T-cell (primary cell): Measurements from ENCODE around the gene PPP1R9B. TPM values are rescaled to one million over a fixed set of nuclear protein-coding genes. Genes with fewer than 3 reads are reported as not detected.

Experiments
- ATAC-seq, 4 experiments: fragments of 200-7000 bp in 3 of 4; fragments of 150-1000 bp in 1 of 4; cut with Tn5 transposase; replicated peaks in 1 of 4; 1 replicate in 3 of 4; 2 replicates in 1 of 4; pipeline ENCODE4 v1.10.0; 2021; ENCODE audit warnings: moderate library complexity in 3 of 4, mild to moderate bottlenecking in 2 of 4, moderate number of reproducible peaks in 1 of 4
- CTCF ChIA-PET, 2 donors: fragments of 300-600 bp; sonication (Branson Sonifier 250); formaldehyde crosslinking; loops; one replicate each; lab custom pipeline; 2022; ENCODE audit warnings: antibody characterized with exemption in 2 of 2; lab: Charles Lee
- POLR2A ChIA-PET, 2 donors: fragments of 300-600 bp; sonication (Branson Sonifier 250); formaldehyde crosslinking; loops; one replicate each; lab custom pipeline; 2022; ENCODE audit warnings: antibody characterized with exemption in 2 of 2; lab: Charles Lee
- DNase-seq, 35 experiments: peaks; one replicate each; pipeline versions ENCODE4 v3.0.0 to v3.0.0-alpha.2; 2013 to 2023
- H3K27ac ChIP-seq: one replicate; pipeline ENCODE4 v1.5.1; 2013; ENCODE audit warnings: low read length
- H3K27me3 ChIP-seq, 2 experiments: replicated peaks in 1 of 2; 1 replicate in 1 of 2; 2 replicates in 1 of 2; pipeline versions ENCODE4 v1.6.1 to v1.7.0; 2013; ENCODE audit warnings: low read length in 1 of 2, mixed read lengths in 1 of 2; ENCODE audit not compliant: control insufficient read depth in 2 of 2, insufficient read depth in 2 of 2; ENCODE audit errors: extremely low read depth in 1 of 2
- H3K36me3 ChIP-seq, 2 donors: 1 replicate in 1 of 2; 2 replicates in 1 of 2; pipeline versions ENCODE4 v1.6.1 to v1.7.0; 2013; ENCODE audit warnings: low read length in 1 of 2; ENCODE audit not compliant: control insufficient read depth in 2 of 2, insufficient read depth in 1 of 2; ENCODE audit errors: extremely low read depth in 1 of 2
- H3K4me1 ChIP-seq, 2 experiments: 1 replicate in 1 of 2; 2 replicates in 1 of 2; pipeline versions ENCODE4 v1.6.1 to v1.7.0; 2013; ENCODE audit warnings: low read length in 2 of 2, mixed read lengths in 1 of 2; ENCODE audit not compliant: insufficient read depth in 2 of 2, control insufficient read depth in 1 of 2; ENCODE audit errors: extremely low read depth in 1 of 2
- H3K4me3 ChIP-seq, 2 donors: 1 replicate in 1 of 2; 2 replicates in 1 of 2; pipeline versions ENCODE4 v1.5.1 to v1.7.0; 2013; ENCODE audit warnings: mild to moderate bottlenecking in 2 of 2, low read length in 1 of 2, moderate library complexity in 1 of 2; ENCODE audit not compliant: control insufficient read depth in 1 of 2; ENCODE audit errors: extremely low read depth in 1 of 2
- H3K9me3 ChIP-seq: 2 replicates; pipeline ENCODE4 v1.7.0; 2013
- H3K27ac Mint-ChIP-seq, 2 donors: one replicate each; pipeline ENCODE4 v1.8.0; 2020 to 2021; ENCODE audit warnings: mild to moderate bottlenecking in 2 of 2, mixed read lengths in 2 of 2
- H3K27me3 Mint-ChIP-seq, 2 donors: one replicate each; pipeline ENCODE4 v1.8.0; 2021 to 2022; ENCODE audit warnings: mixed read lengths in 2 of 2
- H3K36me3 Mint-ChIP-seq: one replicate; pipeline ENCODE4 v1.8.0; 2021; ENCODE audit warnings: mixed read lengths
- H3K4me1 Mint-ChIP-seq, 3 donors: one replicate each; pipeline ENCODE4 v1.8.0; 2020 to 2022; ENCODE audit warnings: mixed read lengths in 3 of 3, mild to moderate bottlenecking in 1 of 3
- H3K4me3 Mint-ChIP-seq, 3 donors: one replicate each; pipeline ENCODE4 v1.8.0; 2020 to 2022; ENCODE audit warnings: mild to moderate bottlenecking in 3 of 3, mixed read lengths in 3 of 3, moderate library complexity in 3 of 3
- H3K9me3 Mint-ChIP-seq, 3 donors: one replicate each; pipeline ENCODE4 v1.8.0; 2020 to 2022; ENCODE audit warnings: mixed read lengths in 3 of 3
- WGBS: methylation state at CpG from one replicate; pipeline ENCODE4 v1.1.5; 2013; ENCODE audit warnings: missing lambda C conversion rate; ENCODE audit not compliant: insufficient coverage; 5-methylcytosine and 5-hydroxymethylcytosine counted together
- total RNA-seq, 35 experiments: library from RNA in 6 of 35; stranded (reverse) in 6 of 35; fragments of 120-200 nt in 1 of 35; gene quantifications; one replicate each; pipeline versions ENCODE4 v1.2.1 to v1.2.4 and lab custom pipeline; 2013 to 2026

The PPP1R9B gene
- total RNA-seq, 5 donors from 2014 or later (not counting 1 experiment from before 2014, with no cell fraction given): 69.5 to 95.9 (median 91.3) TPM

DNA sequence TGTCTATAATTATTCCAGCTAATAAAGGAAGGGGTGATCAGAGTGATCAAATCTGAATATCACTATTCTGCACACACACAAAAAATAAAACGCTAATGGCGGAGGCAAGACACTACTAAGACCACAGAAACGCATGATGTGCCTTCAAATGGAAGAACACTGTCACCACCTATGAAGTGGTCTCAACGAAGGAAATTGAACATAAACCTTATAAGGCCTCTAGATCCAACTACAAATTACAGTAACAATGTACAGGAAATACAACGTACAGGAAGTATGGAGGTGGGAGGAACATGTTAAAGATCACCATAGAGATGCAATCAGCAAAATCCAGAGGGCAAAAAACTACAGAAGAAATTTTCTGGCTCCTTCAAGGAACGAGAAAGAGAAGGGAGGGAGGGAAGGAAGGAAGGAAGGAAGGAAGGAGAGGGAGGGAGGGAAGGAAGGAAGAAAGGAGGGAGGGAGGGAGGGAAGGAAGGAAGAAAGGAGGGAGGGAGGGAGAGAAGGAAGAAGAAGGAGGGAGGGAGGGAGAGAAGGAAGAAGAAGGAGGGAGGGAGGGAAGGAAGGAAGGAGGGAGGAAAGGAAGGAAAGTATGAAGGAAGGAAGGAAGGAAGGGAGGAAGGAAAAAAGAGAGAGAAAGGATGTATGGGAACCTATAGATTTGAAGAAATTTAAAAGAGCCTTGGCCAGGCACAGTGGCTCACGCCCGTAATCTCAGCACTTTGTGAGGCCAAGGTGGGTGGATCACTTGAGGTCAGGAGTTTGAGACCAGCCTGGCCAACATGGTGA, 12.2 kb upstream of the PPP1R9B start:
- no peak for DNase-seq
- Mint-ChIP-seq H3K27ac (peak overlapping the region in 1 of 2 donors; percentile 45), H3K9me3 (no peaks in the 10 kb centered on the region), H3K4me1 (peaks cover 25 to 38% (median 34%) of the 10 kb centered on the region in 3 donors), H3K36me3 (no peaks in the 10 kb centered on the region), H3K27me3 (no peaks in the 10 kb centered on the region), H3K4me3 (peak overlapping the region in 1 of 3 donors; percentile 79)
- Histone ChIP-seq H3K27ac (no peak overlapping the region), H3K36me3 (no peaks in the 10 kb centered on the region), H3K4me1 (peaks cover 14 to 26% of the 10 kb centered on the region in 2 experiments), H3K9me3 (no peaks in the 10 kb centered on the region), H3K27me3 (peaks cover 0 to 6% of the 10 kb centered on the region in 2 experiments), H3K4me3 (no peak overlapping the region)
- ChIA-PET POLR2A (no interaction called here), CTCF (interaction anchor here (0.7 to 2.7 kb wide), 17 partner anchors 7 to 107 kb away, joined by 3 to 26 read pairs (median 5); partner anchors contain the start of gene PDK2 (in 1 of the 2))
- WGBS: 83% methylated on average over 2 of the region's 8 CpGs
- peak in 1 of 4 experiments; percentile 34 for ATAC-seq

DNA sequence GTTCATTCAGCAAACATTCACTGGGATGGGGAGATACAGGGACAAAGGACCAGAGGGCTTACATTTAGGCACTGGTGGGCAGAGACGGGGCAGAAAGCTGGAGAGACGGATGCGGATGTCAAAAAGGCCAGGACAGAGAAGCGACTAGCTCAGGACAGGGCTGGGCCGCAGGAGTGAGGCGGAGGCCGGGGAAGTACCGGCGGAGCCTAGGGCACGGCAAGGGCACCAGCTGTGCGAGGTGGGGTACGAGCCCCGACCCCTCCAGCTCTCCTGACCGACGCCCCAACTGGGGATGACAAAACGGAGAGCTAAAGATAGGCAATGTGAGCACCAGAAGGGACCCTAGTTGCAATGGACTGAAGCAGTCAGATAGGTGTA, 11.4 kb upstream of the PPP1R9B start:
- POLR2A ChIA-PET: interaction anchor here in 1 of 2 donors (0.6 kb wide), 1 partner anchor 42 kb away, joined by 3 read pairs; no protein-coding TSS in a partner anchor
- CTCF ChIA-PET: interaction anchor here (0.5 to 2.7 kb wide), 18 partner anchors 8 to 201 kb away, joined by 3 to 26 read pairs (median 5); partner anchors contain the start of gene PDK2 (in 1 of the 2)

DNA sequence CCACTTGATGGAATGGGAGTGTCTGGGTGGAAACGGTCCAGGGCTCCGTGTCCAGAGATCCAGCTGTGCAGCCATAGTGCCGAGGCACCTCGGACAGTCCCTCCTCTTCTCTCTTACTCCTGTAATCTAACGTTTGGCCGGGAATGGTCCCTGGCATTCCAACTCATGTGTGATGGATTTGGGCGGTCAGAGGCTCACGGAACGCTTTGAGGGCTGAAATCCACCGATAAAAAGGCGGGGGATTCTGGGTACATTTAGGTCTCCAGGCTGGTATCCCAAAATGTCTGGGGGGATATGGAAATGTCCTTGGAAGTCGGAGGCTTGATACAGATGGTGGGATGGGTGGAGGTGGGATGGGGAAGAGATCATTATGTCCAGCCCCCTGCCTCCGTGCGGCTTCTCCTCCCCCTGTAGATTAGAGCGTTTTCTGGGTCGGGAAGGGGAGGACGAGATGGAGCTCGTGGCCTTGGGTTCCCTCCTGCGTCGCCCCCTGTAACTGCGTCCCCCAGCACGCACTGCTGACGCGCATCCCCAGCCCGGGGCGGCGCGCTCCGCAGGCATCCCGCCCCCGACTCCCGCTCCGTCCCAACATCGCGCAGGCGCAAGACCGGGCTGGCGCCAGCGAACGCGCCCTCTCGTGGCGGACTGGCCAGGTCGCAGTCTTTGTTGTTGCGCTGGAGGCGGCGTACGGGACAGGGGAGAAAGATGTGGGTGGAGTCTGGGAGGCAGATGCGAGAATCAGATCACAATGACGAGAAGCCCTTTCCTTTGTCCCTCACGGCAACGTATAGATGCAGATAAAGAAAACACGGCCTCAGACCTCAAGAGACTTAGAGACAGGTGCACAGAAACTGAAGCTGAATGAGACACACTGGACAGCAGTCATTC, 10.8 kb upstream of the PPP1R9B start:
- Histone ChIP-seq H3K27ac (peak overlapping the region; percentile 49), H3K9me3 (no peaks in the 10 kb centered on the region), H3K36me3 (no peaks in the 10 kb centered on the region), H3K4me3 (peak overlapping the region; percentile 60 to 71), H3K4me1 (peaks cover 14 to 27% of the 10 kb centered on the region in 2 experiments), H3K27me3 (no peaks in the 10 kb centered on the region)
- DNase-seq (peak; percentile 85 to 97 (median 91)), ATAC-seq (peak; percentile 89 to 97 (median 96))
- H3K9me3 Mint-ChIP-seq: no peaks in the 10 kb centered on the region
- no peaks in the 10 kb centered on the region for H3K27me3 Mint-ChIP-seq
- peaks cover 28 to 40% (median 38%) of the 10 kb centered on the region in 3 donors for H3K4me1 Mint-ChIP-seq
- 5% methylated on average over 36 of the region's 53 CpGs for WGBS
- peak overlapping the region; percentile 40 to 85 for H3K27ac Mint-ChIP-seq
- POLR2A ChIA-PET: interaction anchor here (0.6 to 0.9 kb wide), 3 partner anchors 15 to 141 kb away, joined by 3 to 6 read pairs (median 3); no protein-coding TSS in a partner anchor
- peak overlapping the region; percentile 72 to 79 (median 77) for H3K4me3 Mint-ChIP-seq
- CTCF ChIA-PET: interaction anchor here (0.5 to 2.7 kb wide), 21 partner anchors 9 to 201 kb away, joined by 3 to 26 read pairs (median 5); partner anchors contain the start of gene PDK2 (in 1 of the 2)
- H3K36me3 Mint-ChIP-seq: no peaks in the 10 kb centered on the region

More for the DNA sequence above, 11.4 kb upstream of the PPP1R9B start:
- Mint-ChIP-seq H3K9me3 (no peaks in the 10 kb centered on the region), H3K27ac (peak overlapping the region; percentile 40 to 85), H3K4me3 (peak overlapping the region; percentile 72 to 79 (median 77)), H3K36me3 (no peaks in the 10 kb centered on the region), H3K4me1 (peaks cover 28 to 40% (median 38%) of the 10 kb centered on the region in 3 donors), H3K27me3 (no peaks in the 10 kb centered on the region)
- ATAC-seq (no peak), DNase-seq (no peak)
- Histone ChIP-seq H3K27ac (peak overlapping the region; percentile 49), H3K4me3 (peak overlapping the region in 1 of 2 donors; percentile 20), H3K9me3 (no peaks in the 10 kb centered on the region), H3K36me3 (no peaks in the 10 kb centered on the region), H3K27me3 (no peaks in the 10 kb centered on the region), H3K4me1 (peaks cover 14 to 27% of the 10 kb centered on the region in 2 experiments)
- 84% methylated on average over 10 of the region's 16 CpGs for WGBS

GRCh38 chr17:50157891-50158290, 7.4 kb upstream of the PPP1R9B start:
- Histone ChIP-seq H3K27me3 (no peaks in the 10 kb centered on the region), H3K4me1 (peaks cover 10 to 32% of the 10 kb centered on the region in 2 experiments), H3K27ac (no peak overlapping the region), H3K9me3 (no peaks in the 10 kb centered on the region), H3K36me3 (no peaks in the 10 kb centered on the region), H3K4me3 (no peak overlapping the region)
- ATAC-seq (peak in 3 of 4 experiments; percentile 21 to 26 (median 22)), DNase-seq (peak in 1 of 35 experiments; percentile 36)
- H3K27ac Mint-ChIP-seq: peak overlapping the region; percentile 60 to 65
- no peak overlapping the region for H3K4me3 Mint-ChIP-seq
- 0% methylated on average over 1 of the region's 4 CpGs for WGBS
- H3K27me3 Mint-ChIP-seq: no peaks in the 10 kb centered on the region
- H3K36me3 Mint-ChIP-seq: no peaks in the 10 kb centered on the region
- H3K4me1 Mint-ChIP-seq: peaks cover 38 to 46% (median 40%) of the 10 kb centered on the region in 3 donors
- no peaks in the 10 kb centered on the region for H3K9me3 Mint-ChIP-seq
- ChIA-PET POLR2A (no interaction called here), CTCF (no interaction called here)

- no peaks in the 10 kb centered on the region for H3K36me3 ChIP-seq
- H3K9me3 Mint-ChIP-seq: no peaks in the 10 kb centered on the region
- WGBS: 92% methylated on average over 2 of the region's 8 CpGs
- H3K36me3 Mint-ChIP-seq: no peaks in the 10 kb centered on the region
- H3K27me3 ChIP-seq: no peaks in the 10 kb centered on the region
- H3K27ac ChIP-seq: no peak overlapping the region
- H3K9me3 ChIP-seq: no peaks in the 10 kb centered on the region
- no peaks in the 10 kb centered on the region for H3K27me3 Mint-ChIP-seq
- peaks cover 24 to 39% (median 34%) of the 10 kb centered on the region in 3 donors for H3K4me1 Mint-ChIP-seq
- H3K4me3 Mint-ChIP-seq: no peak overlapping the region
- H3K27ac Mint-ChIP-seq: peak overlapping the region; percentile 70 to 88
- ChIA-PET POLR2A (no interaction called here), CTCF (no interaction called here)
- DNase-seq (no peak), ATAC-seq (no peak)
- H3K4me1 ChIP-seq: peaks cover 2 to 34% of the 10 kb centered on the region in 2 experiments
- H3K4me3 ChIP-seq: no peak overlapping the region
Measured at GRCh38 chr17:50155115-50155819, 4.8 kb upstream of the PPP1R9B start.
